Gastroesophageal sphincter (tissue), 4 donors: ENCODE measurements around the gene WWC1. TPM values are rescaled to one million over a fixed set of nuclear protein-coding genes. Genes with fewer than 3 reads are reported as not detected.
"Not testable (repeated sequence)": the region's sequence is repeated elsewhere in the genome, so short reads cannot be mapped to it uniquely, and the experiment has no call there.

Source experiments
- ATAC-seq: fragments of 150-250 bp; one replicate; pipeline ENCODE4 v1.9.1; 2016; ENCODE audit warnings: mild to moderate bottlenecking, moderate library complexity
- H3K27ac ChIP-seq, 4 donors: fragments of 200-600 bp; sonication (generic) in 3 of 4; 1 replicate in 3 of 4; 2 replicates in 1 of 4; pipeline ENCODE4 v1.5.1; 2016 to 2019
- H3K27me3 ChIP-seq: fragments of 200-600 bp; sonication (generic); one replicate; pipeline ENCODE4 v1.5.1; 2019
- H3K36me3 ChIP-seq, 2 donors: fragments of 200-600 bp; sonication (generic); one replicate each; pipeline ENCODE4 v1.5.1; 2019; ENCODE audit warnings: control low read depth in 1 of 2
- H3K4me1 ChIP-seq, 3 donors: fragments of 200-600 bp; sonication (generic); 1 replicate in 2 of 3; 2 replicates in 1 of 3; pipeline ENCODE4 v1.5.1; 2016 to 2019; ENCODE audit warnings: control low read depth in 2 of 3
- H3K4me3 ChIP-seq, 2 donors: fragments of 200-600 bp; sonication (generic); one replicate each; pipeline ENCODE4 v1.5.1; 2019; ENCODE audit warnings: mild to moderate bottlenecking in 1 of 2, moderate library complexity in 1 of 2
- H3K9me3 ChIP-seq, 3 donors: fragments of 200-600 bp; sonication (generic); one replicate each; pipeline ENCODE4 v1.5.1; 2017 to 2019; ENCODE audit warnings: control low read depth in 2 of 3
- EP300 ChIP-seq: sonication (generic); formaldehyde crosslinking; IDR thresholded peaks from one replicate; pipeline ENCODE4 v1.6.1; 2017; ENCODE audit warnings: antibody characterized with exemption, mild to moderate bottlenecking
- POLR2A ChIP-seq, 2 donors: fragments of 450-650 bp; IDR thresholded peaks; one replicate each; pipeline ENCODE4 v1.6.1; 2017; ENCODE audit warnings: antibody characterized with exemption in 2 of 2, mild to moderate bottlenecking in 2 of 2, moderate library complexity in 1 of 2
- POLR2AphosphoS5 ChIP-seq: sonication (generic); formaldehyde crosslinking; IDR thresholded peaks from one replicate; pipeline ENCODE4 v1.6.1; 2017; ENCODE audit warnings: antibody characterized with exemption
- WGBS, 2 donors: methylation state at CpG; one replicate each; pipeline ENCODE4 v1.1.5; 2018; ENCODE audit warnings: low coverage in 1 of 2; 5-methylcytosine and 5-hydroxymethylcytosine counted together
- total RNA-seq, 4 donors: library from RNA; depleted of rRNA; stranded (reverse); fragments of >200 nt; gene quantifications; one replicate each; pipeline ENCODE4 v1.1.0, GENCODE V29; 2016
- TF ChIP-seq, protein P1 (sequence below), 4 experiments: fragments of 200-600 bp in 2 of 4; fragments of 450-650 bp in 2 of 4; sonication (generic) in 1 of 4; IDR thresholded peaks; one replicate each; pipeline ENCODE4 v1.5.1; 2017 to 2019; ENCODE audit warnings: antibody characterized with exemption in 4 of 4, mild to moderate bottlenecking in 2 of 4, moderate library complexity in 2 of 4

The WWC1 gene
- total RNA-seq, 4 donors from 2014 or later: 0.67 to 6.9 (median 3.8) TPM

DNA sequence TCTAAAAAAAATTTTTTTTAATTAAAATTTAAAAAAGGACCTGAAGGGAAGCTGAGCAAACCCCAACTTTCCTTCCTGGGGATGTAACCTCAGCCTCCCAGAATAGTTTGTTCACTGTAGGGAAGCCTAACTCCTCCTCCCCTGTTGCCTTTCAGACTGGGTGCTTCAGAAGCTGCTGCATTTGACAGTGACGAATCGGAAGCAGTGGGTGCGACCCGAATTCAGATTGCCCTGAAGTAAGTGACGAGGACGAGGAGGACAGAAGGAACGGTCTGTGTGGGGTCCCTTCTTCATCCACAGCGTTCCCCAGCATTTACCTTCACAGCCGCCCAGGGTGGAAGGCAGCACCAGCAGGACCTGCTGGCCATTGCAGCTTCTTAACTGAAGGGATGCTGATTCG, 137.1 kb downstream of the WWC1 start:
- Histone ChIP-seq H3K4me1 (no peaks in the 10 kb centered on the region), H3K36me3 (no peaks in the 10 kb centered on the region), H3K27ac (no peak overlapping the region), H3K27me3 (no peaks in the 10 kb centered on the region), H3K4me3 (no peak overlapping the region), H3K9me3 (no peaks in the 10 kb centered on the region)
- ATAC-seq: no peak
- TF ChIP-seq, protein P1, sequence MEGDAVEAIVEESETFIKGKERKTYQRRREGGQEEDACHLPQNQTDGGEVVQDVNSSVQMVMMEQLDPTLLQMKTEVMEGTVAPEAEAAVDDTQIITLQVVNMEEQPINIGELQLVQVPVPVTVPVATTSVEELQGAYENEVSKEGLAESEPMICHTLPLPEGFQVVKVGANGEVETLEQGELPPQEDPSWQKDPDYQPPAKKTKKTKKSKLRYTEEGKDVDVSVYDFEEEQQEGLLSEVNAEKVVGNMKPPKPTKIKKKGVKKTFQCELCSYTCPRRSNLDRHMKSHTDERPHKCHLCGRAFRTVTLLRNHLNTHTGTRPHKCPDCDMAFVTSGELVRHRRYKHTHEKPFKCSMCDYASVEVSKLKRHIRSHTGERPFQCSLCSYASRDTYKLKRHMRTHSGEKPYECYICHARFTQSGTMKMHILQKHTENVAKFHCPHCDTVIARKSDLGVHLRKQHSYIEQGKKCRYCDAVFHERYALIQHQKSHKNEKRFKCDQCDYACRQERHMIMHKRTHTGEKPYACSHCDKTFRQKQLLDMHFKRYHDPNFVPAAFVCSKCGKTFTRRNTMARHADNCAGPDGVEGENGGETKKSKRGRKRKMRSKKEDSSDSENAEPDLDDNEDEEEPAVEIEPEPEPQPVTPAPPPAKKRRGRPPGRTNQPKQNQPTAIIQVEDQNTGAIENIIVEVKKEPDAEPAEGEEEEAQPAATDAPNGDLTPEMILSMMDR (IDR thresholded peaks at IDR 0.05): no peak
- no peak for TF ChIP-seq EP300
- no peak for TF ChIP-seq POLR2A (IDR thresholded peaks at IDR 0.05)
- no peak for TF ChIP-seq POLR2AphosphoS5
- 83 to 85% methylated on average over 1 to 9 of the region's 10 CpGs for WGBS, 2 donors

DNA sequence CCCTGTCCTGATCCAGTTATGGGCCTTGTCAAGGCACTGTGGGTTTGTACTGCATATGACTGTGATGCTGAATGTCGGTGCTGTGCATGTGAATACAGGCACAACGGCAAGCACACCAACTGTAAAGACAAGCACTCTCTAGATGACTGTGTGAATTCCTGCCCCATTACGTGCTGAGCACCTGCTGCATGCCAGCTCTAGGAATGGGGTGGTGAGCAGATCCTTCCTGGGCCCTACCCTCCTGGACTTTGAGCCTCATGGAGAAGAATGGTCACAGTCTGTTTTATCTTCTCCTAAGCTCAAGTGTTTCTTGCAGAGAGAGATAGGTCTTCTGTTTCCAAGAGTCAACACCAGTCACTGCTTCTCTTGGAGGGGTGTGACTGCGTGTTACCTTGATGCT, 138.9 kb downstream of the WWC1 start:
- no peak overlapping the region for H3K27ac ChIP-seq
- no peak for ATAC-seq
- TF ChIP-seq, protein P1 (IDR thresholded peaks at IDR 0.05): no peak
- TF ChIP-seq POLR2AphosphoS5 (no peak), POLR2A (IDR thresholded peaks at IDR 0.05) (no peak), EP300 (no peak)
- H3K4me3 ChIP-seq: no peak overlapping the region
- H3K36me3 ChIP-seq: no peaks in the 10 kb centered on the region
- H3K9me3 ChIP-seq: no peaks in the 10 kb centered on the region
- no peaks in the 10 kb centered on the region for H3K4me1 ChIP-seq
- no peaks in the 10 kb centered on the region for H3K27me3 ChIP-seq
- 86 to 89% methylated on average over 1 of the region's 4 CpGs for WGBS, 2 donors

DNA sequence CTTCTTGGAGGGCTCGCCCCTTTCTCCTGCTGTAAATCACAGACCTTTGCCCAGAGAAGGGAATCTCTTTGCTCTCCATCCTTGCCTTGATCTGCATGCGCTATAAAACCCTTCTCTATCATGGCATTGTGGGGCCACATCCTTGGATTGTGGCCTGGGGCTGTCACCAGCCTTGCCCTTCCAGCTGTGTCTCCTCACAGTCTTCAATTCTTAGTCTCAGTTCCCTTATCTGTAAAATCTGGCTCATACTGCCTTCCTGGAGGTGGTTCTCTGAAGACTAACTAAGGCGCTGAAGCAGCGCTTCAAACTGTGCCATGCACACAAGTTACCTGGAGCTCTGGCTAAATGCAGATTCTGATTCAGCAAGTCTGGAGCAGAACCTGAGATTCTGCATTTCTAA, 141.5 kb downstream of the WWC1 start:
- H3K36me3 ChIP-seq: no peaks in the 10 kb centered on the region
- no peaks in the 10 kb centered on the region for H3K9me3 ChIP-seq
- no peaks in the 10 kb centered on the region for H3K27me3 ChIP-seq
- TF ChIP-seq, protein P1 (IDR thresholded peaks at IDR 0.05): no peak
- no peak for TF ChIP-seq EP300
- no peak for TF ChIP-seq POLR2AphosphoS5
- TF ChIP-seq POLR2A (IDR thresholded peaks at IDR 0.05): no peak
- H3K4me3 ChIP-seq: no peak overlapping the region
- no peaks in the 10 kb centered on the region for H3K4me1 ChIP-seq
- no peak for ATAC-seq
- 86% methylated on average over 4 of the region's 4 CpGs; no CpG with 5 or more reads in 1 of the 2 donors for WGBS, 2 donors
- no peak overlapping the region for H3K27ac ChIP-seq

DNA sequence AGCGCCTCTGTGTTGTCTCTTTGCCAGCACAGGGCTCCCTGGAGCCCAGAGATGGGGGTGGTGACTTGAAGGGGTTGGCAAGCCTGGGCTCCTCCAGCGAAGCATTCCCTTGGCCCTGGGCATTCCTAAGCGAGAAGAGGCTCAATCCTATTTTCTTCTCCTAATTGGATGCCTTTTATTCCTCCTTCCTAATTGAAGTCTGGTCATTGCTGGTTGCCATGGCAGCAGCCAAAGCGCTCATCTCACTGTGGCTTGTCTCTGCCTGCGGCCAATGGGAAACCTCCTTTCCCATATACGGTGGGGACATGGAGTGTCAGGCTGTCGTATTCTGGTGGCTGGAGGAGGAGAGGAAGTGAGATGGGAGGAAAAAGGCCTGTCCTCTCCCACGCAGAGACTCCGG, 142.6 kb downstream of the WWC1 start:
- Histone ChIP-seq H3K4me1 (no peaks in the 10 kb centered on the region), H3K27ac (no peak overlapping the region), H3K9me3 (no peaks in the 10 kb centered on the region), H3K4me3 (no peak overlapping the region), H3K36me3 (no peaks in the 10 kb centered on the region), H3K27me3 (no peaks in the 10 kb centered on the region)
- TF ChIP-seq, protein P1 (IDR thresholded peaks at IDR 0.05): no peak
- TF ChIP-seq EP300: no peak
- no peak for TF ChIP-seq POLR2AphosphoS5
- TF ChIP-seq POLR2A (IDR thresholded peaks at IDR 0.05): no peak
- no peak for ATAC-seq
- WGBS, 2 donors: 100% methylated on average over 1 to 2 of the region's 9 CpGs

DNA sequence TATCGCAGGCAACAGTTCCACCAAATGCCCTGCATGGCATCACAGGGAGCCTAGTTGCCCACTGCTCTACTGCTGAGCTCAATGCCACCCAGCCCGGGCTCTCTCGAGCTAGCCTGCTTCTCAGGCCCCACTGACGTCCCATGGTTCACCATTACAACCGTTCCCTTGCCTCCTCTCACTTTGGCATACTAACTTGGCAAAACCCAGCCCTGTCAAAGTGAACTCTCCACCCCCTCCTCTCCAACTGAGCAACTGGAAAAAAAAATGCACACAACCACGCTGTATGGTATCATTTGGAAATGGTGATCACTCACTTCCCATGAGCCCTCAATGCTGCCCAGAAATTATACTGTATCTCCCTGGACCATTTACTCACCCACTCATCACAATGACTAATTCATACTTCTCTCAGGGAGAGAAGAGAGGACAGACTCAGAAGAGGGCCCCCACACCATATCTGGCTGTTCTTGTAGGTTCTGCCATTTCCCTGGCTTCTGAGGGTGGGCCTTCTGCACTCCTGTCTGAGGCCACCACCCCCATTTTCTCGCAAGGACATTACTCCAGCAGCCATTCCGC, 143.4 kb downstream of the WWC1 start:
- Histone ChIP-seq H3K4me3 (no peak overlapping the region), H3K27me3 (no peaks in the 10 kb centered on the region), H3K9me3 (no peaks in the 10 kb centered on the region), H3K27ac (no peak overlapping the region), H3K36me3 (no peaks in the 10 kb centered on the region), H3K4me1 (no peaks in the 10 kb centered on the region)
- 68 to 74% methylated on average over 3 to 8 of the region's 8 CpGs for WGBS, 2 donors
- ATAC-seq: no peak
- TF ChIP-seq, protein P1 (IDR thresholded peaks at IDR 0.05): no peak
- TF ChIP-seq POLR2AphosphoS5 (no peak), POLR2A (IDR thresholded peaks at IDR 0.05) (no peak), EP300 (no peak)

DNA sequence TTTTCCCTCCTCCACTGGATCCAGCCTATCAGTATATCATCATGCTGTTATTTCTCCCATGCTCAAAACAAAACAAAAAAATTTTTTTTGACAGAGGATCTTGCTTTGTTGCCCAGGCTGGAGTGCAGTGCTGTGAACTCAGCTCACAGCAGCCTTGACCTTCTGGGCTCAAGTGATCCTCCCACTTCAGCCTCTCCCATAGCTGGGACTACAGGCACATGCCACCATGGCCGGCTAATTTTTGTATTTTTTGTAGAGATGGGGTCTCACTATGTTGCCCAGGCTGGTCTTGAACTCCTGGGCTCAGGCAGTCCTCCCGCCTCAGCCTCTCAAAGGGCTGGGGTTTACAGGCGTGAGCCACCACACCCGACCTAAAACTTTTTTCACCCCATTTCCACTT, 143.9 kb downstream of the WWC1 start:
- not testable (repeated sequence) for H3K27me3 ChIP-seq, H3K9me3 ChIP-seq, H3K36me3 ChIP-seq, H3K4me1 ChIP-seq, H3K4me3 ChIP-seq, H3K27ac ChIP-seq, ATAC-seq
- WGBS, 2 donors: 83 to 100% methylated on average over 1 to 4 of the region's 4 CpGs
